Measurements from ENCODE around the gene ELL.

- TF ChIP-seq CTCF (IDR thresholded peaks at IDR 0.05) (no peak), POLR2A (IDR thresholded peaks at IDR 0.05) (no peak), POLR2AphosphoS5 (IDR thresholded peaks at IDR 0.05) (no peak), EP300 (IDR thresholded peaks at IDR 0.05) (no peak)
Measured at GRCh38 chr19:18419699-18420460, 102.0 kb downstream of the ELL start.
